Activated CD4-positive, alpha-beta T cell treated with anti-CD3 and anti-CD28 coated beads, Interleukin-10, Interleukin-2, amounts not matched to agents 100 ng/mL and 50 ng/mL, durations not matched to agents 16 hours and 8 hours (primary cell): ENCODE results near the gene HOXD4.
A peak's percentile ranks its signal among the peaks of the same experiment; 100 is the strongest.

Experiments used
- DNase-seq: peaks from one replicate; pipeline ENCODE4 v3.0.0-alpha.2; 2020

Gene HOXD4

DNA sequence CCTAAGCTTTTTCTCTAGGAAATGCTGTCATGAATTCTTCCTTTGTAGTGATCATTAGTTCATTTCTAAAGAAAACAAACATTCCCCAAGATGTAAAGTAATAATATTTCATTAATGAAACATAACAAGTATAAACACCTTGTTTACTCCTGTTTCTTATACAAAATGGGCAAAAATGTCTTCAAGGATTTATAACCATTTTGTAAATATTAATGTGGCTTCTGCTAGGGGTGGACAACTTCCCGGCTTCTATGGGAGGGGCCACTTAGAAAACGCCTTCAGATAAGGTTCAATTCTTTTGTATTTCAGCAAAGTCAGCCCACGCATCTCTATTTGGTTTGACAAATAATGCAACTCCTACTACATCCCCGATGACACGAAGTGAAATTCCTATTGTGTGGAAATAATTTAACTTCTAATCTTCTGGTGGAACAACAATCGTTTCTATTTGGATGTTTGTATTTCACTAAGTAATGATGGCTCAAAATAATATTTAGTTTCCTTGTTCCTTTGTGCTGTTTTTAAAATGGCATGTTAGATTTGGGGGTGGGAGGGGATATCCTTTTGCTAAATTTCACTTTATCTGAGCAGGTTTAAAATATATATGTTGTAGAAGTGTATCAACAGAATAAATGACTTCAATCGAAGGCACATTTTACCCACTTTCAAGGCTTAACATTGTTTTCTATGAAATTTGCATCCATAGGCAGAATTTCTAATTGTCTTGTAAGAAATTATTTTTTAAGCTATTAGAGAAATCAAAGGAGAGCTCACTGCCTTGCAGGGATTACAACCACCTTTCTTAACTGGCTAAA lies 22.4 kb downstream of the HOXD4 start:
- DNase-seq: no peak

DNA sequence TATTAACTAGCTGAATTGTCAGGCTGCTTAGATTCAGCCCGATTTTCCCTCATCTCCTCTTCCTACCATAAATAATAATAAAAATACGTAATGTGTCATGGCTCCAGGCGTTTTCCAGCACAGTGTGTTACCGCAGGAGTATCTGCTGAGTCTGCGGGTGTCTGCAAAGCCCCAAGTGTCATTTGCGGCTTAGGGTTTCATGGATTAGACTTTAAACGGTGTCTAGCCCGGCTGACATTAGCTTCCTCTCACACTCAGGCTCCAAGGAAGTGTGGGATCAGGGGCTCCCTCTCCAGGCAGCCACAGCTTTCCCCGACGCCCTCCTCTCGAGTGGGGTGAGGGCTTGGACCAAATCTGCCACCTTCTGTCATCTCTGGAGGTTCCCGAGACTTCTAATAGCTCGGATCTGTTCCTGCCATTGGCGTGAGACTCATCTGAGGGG lies 23.1 kb downstream of the HOXD4 start:
- DNase-seq: no peak

DNA sequence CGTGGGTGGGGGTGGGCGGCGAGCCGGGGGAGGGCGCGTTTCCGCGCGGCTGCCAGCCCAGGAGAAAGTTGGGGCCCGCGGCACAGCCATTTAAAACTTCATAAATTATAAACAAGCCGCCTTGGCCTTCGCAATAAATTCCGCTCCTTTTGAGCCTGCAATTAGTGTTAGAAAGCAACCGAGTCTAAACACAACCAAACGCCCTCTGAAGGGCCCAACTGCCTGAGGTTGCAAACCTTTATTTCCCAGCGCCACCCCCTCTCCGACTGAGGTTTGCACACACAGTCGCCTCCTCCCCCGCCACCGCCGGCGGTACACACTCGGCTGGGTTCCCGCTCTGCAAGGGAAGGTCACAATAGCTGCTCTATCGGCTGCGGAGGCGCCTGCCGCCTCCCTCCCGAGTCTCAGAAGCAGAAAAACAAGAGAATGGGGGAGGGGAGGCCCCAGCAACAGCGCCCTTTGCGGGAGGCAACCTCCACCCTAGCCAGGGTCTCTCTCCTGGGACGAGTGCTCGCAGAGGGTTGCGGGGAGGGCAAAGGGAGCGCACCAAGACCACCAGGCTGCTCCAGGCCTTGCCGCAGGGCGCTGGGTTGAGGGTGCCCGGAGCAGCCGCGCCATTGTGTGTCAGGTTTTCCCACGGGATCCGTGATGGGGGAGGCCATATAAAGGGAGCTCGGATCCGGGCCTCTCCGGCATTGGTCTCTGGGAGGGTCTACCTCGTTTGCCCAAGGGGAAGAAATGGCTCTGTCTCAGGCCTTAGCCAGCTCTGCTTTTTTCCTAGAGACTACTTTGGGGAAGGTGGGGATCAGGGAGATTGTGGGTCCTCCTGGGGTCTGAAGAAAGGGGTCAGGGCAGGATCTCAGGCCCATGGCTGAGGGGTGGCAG lies 23.7 kb downstream of the HOXD4 start:
- DNase-seq: peak; percentile 21

DNA sequence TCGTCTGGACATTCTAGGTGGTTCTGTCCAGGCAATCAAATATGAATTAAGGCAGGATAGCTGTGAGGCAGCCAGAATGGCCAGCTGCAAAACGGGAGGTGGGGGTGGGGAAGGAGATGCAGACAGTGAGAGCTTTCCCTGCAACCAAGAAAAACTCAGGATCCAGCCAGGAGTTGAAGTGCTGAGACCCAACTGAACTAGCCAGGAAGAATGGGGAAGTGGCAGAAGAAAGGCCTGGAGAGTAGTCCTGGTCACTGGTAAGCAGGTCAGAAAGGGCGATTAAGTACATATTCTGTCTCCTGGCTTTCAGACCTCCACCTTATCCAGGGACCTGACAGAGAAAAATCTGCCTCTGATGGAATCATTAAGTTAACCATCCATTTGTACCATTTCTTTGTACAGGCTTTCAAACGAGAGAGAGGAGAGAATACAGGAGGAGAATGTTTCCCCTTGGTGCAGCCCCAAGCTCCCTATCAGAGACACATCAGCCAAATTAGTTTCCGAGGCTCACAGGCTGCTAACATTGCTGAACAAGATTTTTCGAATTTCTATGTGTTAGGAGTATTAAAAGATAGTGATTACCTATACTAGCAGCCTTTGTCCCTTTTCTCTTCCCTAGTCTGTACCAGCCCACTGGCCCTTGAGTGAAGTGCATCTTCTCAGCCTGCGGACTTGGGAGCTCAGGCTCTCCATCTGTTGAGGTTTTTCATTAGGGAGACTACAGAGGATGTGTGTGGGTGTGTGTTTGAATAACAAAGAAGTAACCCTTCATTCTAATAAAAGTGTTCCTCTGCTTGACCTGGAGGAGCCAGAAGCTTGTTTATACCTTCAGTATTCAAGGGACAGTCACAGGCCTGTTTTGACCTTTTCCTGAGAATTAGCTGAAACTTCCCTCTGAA lies 24.6 kb downstream of the HOXD4 start:
- no peak for DNase-seq

DNA sequence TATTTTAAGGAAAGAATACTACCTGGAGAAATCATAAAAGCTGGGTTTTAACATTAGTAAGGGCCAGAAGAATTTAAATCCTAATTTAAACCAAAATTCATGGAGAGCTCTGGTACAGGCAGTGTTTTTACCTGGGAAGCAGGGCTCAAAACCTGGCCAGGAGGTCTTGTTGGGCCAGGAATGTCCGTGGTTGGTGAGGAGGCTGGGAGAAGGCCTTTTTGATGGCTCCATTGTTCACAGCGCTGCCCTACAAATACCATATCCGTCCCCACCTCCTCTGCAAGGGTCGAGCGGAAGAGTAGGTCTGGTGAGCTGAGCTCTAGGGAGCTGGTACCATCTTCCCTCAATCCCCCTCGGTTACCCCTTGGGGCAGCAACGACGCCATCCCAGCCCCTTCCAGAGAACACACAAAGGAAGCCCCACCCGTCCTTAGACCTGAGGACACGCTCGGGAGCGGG lies 26.3 kb downstream of the HOXD4 start:
- DNase-seq: no peak

DNA sequence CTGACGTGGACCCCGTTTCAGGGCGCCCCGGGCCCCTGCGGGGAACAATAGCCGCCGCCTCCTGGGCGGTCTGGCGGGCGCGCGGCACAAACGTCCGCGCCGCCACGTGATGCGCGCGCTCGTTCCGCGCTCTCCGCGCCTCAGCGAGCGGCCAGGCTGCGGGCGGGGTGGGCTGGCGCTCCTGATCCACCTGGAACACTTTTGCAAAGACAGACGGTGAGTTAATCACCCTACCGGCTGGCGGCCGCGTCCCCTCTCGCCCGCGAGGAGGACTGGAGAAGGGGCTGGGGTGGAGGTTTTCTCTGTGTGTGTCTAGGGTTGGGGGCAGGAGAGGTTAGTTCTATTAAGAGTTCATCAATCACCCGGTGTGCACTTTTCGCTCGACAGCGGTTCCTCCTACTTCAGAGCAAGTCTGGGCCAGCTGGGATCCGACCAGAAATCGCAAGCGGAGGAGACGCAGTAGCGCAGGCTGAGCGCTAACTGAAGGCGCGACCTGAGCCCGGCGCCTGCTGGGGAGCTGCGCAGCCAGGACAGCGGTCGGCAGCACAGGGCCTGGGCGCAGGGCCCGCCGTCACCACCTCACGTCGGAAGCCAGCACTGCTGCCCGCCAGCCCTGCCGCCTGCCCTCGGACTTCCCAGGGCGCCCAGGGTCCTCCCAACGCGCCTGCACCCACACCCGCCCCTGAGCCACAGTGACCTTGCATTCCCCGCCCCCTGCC lies 26.8 kb downstream of the HOXD4 start:
- DNase-seq: no peak

DNA sequence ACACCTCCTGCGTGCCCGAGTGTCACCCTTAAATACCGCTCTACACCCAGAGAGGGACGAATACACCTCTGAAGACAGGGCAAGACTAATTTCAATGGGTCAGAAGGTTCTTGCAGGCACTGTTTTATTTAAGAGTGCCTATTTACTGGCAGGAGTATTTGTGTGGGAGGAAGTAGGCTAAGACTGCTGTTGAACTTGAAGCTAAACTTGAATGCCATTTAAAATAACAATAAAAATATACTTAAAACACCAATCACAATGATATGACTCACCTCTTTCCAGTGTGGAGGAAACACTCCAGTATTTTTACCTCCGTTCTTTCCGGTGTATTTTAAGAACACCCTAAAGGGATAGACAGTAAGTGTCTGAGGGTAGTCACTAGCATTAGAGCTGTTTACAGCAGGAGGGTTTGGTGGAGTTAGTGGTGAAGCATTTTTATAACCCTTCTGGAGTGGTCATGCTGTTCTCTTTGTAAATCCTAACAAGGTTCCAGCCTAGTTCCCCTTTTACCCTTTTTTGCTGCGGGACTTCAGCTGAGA lies 27.5 kb downstream of the HOXD4 start:
- DNase-seq: no peak

DNA sequence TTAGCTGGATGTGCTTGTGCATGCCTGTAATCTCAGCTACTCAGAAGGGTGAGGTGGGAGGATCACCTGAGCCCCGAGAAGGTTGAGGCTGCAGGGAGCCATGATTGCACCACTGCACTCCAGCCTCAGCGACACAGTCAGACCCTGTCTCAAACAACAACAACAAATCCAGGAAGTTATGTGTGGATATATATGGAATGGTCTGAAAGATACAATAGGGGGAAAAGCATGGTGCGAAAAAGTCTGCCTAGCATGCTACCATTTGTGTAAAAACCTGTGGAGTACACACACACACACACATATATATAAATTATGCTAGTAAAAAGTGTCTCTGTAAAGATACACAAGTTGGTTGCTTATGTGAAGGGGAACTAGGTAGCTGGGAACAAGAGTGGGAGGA lies 30.2 kb downstream of the HOXD4 start:
- DNase-seq: no peak

DNA sequence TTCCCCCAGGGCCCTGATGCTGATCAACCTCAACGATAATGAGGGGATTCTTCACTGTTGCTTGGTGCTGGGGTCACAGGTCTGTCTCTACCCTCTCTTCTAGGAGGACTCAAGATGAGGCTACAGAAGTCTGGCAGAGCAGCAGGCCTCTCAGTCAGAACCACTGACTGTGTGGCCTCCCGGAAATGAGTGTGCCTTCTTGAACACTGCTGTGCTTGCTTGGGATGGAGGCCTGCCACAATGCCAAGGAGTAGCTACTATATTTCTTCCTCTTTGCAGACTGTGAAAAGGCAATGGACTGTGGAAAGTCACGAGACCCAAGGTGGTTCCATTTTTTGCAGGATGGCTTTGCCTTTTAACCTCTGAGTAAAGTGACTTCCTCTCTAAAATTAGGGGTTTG lies 31.3 kb downstream of the HOXD4 start:
- DNase-seq: no peak

DNA sequence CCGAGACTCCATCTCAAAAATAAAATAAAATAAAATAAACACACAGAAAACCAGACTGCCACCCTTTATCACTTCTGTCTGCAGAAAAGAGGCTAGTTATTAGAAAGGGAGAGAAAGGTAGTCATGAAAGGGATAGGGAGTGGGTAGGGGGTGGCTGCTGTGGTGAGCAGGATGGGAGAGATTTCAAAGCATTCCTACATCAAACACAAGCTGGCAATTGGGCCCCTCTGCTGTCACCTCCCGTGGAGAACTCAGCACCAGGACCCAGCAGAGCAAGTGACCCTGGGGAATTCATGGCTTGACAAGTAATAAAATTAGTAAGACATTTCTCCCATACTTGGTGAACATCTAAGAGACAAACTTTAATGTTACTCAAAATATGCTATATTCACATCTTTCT lies 33.4 kb downstream of the HOXD4 start:
- no peak for DNase-seq

DNA sequence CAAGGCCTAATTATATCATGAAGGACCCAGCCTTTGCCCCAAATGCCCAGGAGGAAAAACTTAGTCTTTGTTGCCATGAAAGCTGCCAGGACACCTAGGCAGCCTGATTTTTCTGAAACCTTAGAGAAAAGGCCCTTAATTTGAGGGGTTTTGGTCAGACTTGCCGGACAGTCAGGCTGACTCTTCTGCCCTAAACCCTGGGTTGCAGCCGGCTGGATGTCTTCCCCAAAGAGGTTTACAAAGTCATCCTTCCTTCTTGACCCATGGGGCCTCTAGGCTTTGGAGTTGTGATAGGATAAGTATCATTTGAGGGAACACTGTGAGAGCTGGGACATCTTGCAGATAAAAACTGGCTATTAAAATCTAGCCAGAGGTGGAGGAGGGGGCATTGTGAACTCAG lies 34.7 kb downstream of the HOXD4 start:
- DNase-seq: no peak

DNA sequence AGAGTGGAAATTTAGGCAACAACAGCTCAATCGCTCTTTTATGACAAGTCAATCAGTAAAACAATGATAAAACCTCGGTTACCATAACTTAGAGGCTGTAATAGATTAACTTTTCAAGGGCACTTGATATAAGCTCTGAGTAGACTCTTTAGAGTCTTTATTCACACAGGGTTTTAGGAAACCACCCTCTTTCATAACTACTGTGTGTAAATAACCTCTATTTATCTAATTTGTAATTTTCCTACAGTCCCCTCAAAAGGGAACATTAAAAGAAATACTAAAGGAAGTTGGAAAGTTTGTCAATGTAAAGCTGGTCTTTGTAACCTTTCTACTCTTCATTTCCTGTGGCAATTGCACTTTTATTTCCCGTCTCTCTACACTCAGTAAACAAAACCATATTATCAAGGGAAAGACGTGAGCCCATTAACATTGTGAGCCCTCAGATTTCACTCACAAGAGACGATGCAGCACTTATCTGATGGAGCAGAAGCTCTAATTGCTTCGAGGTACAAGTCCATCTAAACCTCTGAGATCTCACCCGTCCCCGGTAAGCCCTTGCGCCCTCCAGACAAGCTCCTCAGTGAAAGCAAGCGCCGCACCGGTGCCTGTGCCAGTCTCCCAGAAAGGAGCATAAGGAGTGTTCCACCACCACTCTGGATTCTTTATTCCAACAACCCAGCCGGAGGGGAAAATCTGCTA lies 36.0 kb downstream of the HOXD4 start:
- no peak for DNase-seq

DNA sequence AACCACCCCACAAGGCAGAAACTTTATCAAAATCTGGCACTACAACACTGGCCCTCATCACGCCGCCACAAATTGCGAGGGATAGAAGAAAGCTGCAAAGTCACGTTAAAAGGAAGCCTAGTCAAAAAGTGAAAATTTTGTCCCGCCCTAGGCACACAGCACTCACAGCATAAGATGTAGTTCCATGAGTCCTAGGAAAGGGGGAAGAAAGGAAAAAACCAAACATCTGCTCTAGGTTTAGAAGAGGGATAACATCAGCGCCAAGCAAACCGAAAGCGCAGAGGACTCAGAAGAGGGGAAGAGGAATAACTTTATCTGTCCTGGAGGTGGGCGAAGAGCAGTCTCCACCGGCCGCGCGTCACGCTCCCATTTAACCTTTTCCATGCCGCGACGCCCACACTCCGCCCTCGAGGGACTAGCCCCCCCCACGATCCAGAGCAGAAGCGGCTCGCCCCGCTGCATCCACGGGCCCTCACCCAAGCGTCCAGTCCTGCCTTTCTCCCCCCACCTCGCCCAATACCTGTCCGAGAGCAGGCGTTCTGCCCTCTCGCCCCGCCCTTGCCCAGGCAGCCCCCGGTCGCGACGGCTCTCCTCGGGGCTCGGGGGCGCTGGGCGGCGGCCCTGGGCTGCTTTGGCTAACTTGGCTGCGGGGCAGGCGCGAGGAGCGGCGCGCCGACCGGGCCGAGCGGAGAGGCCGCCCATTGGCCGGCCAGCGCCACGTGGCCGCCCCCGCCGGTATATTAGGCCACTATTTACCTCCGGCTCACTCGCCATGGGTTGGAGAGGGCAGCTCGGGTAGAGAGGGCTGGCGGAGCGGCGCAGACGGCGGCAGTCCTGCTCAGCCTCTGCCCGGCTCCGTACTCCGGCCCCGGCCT lies 36.8 kb downstream of the HOXD4 start, which contains the start of gene HOXD1:
Gene HOXD1 (plus strand): TSS at position 770 of the 875 bp plus-strand sequence. CDS start 134 bp downstream, outside the sequence.
- DNase-seq: no peak

DNA sequence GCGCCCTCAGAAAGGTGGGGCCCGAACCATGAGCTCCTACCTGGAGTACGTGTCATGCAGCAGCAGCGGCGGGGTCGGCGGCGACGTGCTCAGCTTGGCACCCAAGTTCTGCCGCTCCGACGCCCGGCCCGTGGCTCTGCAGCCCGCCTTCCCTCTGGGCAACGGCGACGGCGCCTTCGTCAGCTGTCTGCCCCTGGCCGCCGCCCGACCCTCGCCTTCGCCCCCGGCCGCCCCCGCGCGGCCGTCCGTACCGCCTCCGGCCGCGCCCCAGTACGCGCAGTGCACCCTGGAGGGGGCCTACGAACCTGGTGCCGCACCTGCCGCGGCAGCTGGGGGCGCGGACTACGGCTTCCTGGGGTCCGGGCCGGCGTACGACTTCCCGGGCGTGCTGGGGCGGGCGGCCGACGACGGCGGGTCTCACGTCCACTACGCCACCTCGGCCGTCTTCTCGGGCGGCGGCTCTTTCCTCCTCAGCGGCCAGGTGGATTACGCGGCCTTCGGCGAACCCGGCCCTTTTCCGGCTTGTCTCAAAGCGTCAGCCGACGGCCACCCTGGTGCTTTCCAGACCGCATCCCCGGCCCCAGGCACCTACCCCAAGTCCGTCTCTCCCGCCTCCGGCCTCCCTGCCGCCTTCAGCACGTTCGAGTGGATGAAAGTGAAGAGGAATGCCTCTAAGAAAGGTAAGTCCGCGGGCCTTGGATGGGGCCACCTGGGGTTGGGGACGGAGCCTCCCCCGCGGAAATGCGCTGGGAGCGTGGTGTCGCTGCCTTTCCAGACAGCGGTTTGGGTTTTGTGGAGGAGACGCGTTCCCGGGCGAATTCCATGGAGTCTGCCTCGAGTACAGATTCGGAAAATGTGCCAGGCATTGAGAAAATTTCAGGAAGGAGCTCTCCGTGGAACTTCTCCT lies 37.7 kb downstream of the HOXD4 start:
- no peak for DNase-seq

DNA sequence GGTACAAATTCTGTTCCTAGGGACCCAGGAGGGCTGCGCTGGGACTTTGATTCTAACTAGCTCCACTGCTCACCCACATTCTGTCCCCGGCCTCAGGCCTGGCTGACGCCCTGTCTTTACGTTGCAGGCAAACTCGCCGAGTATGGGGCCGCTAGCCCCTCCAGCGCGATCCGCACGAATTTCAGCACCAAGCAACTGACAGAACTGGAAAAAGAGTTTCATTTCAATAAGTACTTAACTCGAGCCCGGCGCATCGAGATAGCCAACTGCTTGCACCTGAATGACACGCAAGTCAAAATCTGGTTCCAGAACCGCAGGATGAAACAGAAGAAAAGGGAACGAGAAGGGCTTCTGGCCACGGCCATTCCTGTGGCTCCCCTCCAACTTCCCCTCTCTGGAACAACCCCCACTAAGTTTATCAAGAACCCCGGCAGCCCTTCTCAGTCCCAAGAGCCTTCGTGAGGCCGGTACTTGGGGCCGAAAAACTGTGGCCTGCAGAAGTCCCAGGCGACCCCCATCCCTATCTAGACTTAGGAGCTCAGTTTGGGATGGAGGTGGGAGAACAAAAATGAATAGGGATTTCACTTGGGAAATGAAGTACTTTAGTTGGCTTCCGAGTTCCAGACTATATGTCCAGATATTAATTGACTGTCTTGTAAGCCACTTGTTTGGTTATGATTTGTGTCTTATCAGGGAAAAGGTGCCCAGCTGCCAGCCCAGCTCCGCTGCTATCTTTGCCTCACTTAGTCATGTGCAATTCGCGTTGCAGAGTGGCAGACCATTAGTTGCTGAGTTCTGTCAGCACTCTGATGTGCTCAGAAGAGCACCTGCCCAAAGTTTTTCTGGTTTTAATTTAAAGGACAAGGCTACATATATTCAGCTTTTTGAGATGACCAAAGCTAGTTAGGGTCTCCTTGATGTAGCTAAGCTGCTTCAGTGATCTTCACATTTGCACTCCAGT lies 38.6 kb downstream of the HOXD4 start:
- no peak for DNase-seq

DNA sequence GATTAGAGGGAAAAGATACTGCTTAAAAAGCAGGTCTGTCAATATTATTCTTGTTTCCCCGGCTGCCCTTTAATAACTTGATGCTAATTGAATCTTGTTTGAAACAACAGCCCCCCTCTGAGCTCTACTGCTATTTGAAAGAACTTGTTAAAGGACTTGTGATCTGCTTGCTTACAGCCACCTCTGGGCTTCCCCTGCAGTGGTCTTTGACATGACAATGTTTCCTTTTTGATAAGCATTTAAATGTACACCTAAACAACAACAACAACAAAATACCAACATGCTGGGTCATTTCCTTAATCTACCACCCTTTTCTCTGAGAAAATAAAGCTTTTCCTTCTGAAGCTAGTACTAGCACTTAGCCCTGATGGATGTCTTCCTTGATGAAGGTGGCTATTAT lies 41.0 kb downstream of the HOXD4 start:
- DNase-seq: no peak

DNA sequence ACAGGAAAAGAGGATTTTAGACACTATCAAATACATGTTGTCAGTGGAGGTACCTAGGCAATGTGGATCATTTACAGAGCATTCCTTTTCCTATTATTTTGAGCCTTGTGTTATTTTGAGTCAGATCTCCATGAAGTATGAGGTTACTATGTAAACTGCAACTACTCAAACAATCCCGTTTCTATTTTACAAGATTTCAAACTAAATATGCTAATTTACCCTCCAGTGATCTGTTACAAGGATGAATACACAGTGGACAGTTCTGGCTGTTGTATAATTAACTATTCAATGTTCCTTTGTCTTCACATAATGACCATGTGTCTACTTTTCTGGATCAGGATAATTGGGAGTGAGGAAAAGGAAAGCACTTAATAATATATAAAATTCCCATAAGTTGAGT lies 41.7 kb downstream of the HOXD4 start:
- DNase-seq: no peak

DNA sequence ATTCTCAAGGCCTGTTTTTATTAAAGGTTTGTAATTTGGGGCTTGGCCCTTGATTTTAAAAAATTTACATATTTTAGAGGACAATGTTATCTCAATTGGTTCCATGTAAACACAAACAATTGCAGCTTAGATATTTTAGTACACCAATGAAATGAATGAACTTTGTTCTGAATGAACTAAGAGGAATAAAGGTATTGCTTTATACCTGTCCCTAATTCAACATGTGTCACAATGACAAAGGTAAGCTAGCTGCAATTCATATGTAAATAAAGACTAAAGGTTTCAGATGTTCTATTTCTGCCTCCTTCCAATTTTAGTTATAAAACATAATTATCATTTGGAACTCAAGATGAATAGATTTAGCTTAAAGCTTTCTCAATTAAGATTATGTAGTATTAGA lies 48.6 kb downstream of the HOXD4 start:
- DNase-seq: no peak
